Esophagus muscularis mucosa (tissue), 3 donors: ENCODE results near the gene PNPLA7.

ENCODE experiments used
- CTCF ChIP-seq, 3 experiments: fragments of 200-600 bp in 2 of 3; fragments of 450-650 bp in 1 of 3; sonication (generic) in 2 of 3; IDR thresholded peaks; one replicate each; pipeline ENCODE4 v1.5.1; 2017 to 2019; ENCODE audit warnings: antibody characterized with exemption in 3 of 3, mild to moderate bottlenecking in 2 of 3, moderate library complexity in 1 of 3
- POLR2A ChIP-seq: fragments of 450-650 bp; IDR thresholded peaks from one replicate; pipeline ENCODE4 v1.6.1; 2017; ENCODE audit warnings: antibody characterized with exemption, moderate library complexity, mild to moderate bottlenecking, low read depth
- POLR2AphosphoS5 ChIP-seq, 2 donors: sonication (generic); formaldehyde crosslinking; IDR thresholded peaks; one replicate each; pipeline ENCODE4 v1.6.1; 2017; ENCODE audit warnings: antibody characterized with exemption in 2 of 2

GRCh38 chr9:137464291-137464999 is 85.8 kb downstream of the PNPLA7 start:
- TF ChIP-seq CTCF (IDR thresholded peaks at IDR 0.05), result no peak
- TF ChIP-seq POLR2A, result no peak
- TF ChIP-seq POLR2AphosphoS5 (IDR thresholded peaks at IDR 0.05), result no peak
